H1 (cell line): ENCODE measurements around the gene LRRC28. TPM values are rescaled to one million over a fixed set of nuclear protein-coding genes. Genes with fewer than 3 reads are reported as not detected.

ENCODE experiments used
- CTCF ChIA-PET: fragments of 300-600 bp; sonication (Branson Sonifier 250); formaldehyde crosslinking; loops from one replicate; lab custom pipeline; 2021; ENCODE audit not compliant: partially characterized antibody; lab: Charles Lee
- POLR2A ChIA-PET: fragments of 300-600 bp; sonication (Branson Sonifier 250); formaldehyde crosslinking; loops from one replicate; lab custom pipeline; 2021; ENCODE audit warnings: inconsistent platforms; ENCODE audit not compliant: partially characterized antibody; lab: Charles Lee
- DNase-seq, 2 experiments: peaks; one replicate each; pipeline versions ENCODE4 v3.0.0 to v3.0.0-alpha.2; 2010 to 2022; ENCODE audit warnings: low spot score in 2 of 2, low read depth in 1 of 2, mixed read lengths in 1 of 2
- FAIRE-seq: peaks from 2 replicates; lab custom pipeline; 2011; peaks lifted over from hg19 to GRCh38; lab: Jason Lieb, UNC
- H2AFZ ChIP-seq: 2 replicates; pipeline ENCODE4 v1.8.1; 2012; ENCODE audit warnings: low read length, inconsistent platforms
- H2AK5ac ChIP-seq: 2 replicates; pipeline ENCODE4 v1.6.1; 2013; ENCODE audit warnings: low read depth, low read length
- H2BK120ac ChIP-seq: replicated peaks from 2 replicates; pipeline ENCODE3; 2013; ENCODE audit warnings: low read depth, low read length, inconsistent platforms
- H2BK12ac ChIP-seq: 2 replicates; pipeline ENCODE4 v1.6.1; 2013; ENCODE audit warnings: low read depth, low read length
- H2BK15ac ChIP-seq: 2 replicates; pipeline ENCODE4 v1.6.1; 2013; ENCODE audit warnings: low read length
- H2BK20ac ChIP-seq: 2 replicates; pipeline ENCODE4 v1.6.1; 2013; ENCODE audit warnings: low read length
- H2BK5ac ChIP-seq: 2 replicates; pipeline ENCODE4 v1.6.1; 2013; ENCODE audit warnings: low read depth, low read length
- H3K14ac ChIP-seq: 2 replicates; pipeline ENCODE4 v1.6.1; 2013; ENCODE audit warnings: inconsistent platforms; ENCODE audit not compliant: insufficient read length
- H3K18ac ChIP-seq: 2 replicates; pipeline ENCODE4 v1.6.1; 2013; ENCODE audit warnings: low read length; ENCODE audit errors: extremely low read depth
- H3K23ac ChIP-seq: 2 replicates; pipeline ENCODE4 v1.6.1; 2013; ENCODE audit warnings: inconsistent platforms; ENCODE audit not compliant: insufficient read length
- H3K23me2 ChIP-seq: 2 replicates; pipeline ENCODE4 v1.6.1; 2013; ENCODE audit warnings: low read depth, low read length
- H3K27ac ChIP-seq: 2 replicates; pipeline ENCODE4 v1.6.1; 2011; ENCODE audit warnings: low read depth, low read length, inconsistent platforms
- H3K27me3 ChIP-seq, 4 experiments: replicated peaks in 1 of 4; 1 replicate in 1 of 4; 2 replicates in 3 of 4; pipeline versions ENCODE4 v1.6.1 to v1.8.1; 2011 to 2013; ENCODE audit warnings: low read length in 3 of 4, mild to moderate bottlenecking in 3 of 4, inconsistent platforms in 2 of 4, mixed read lengths in 2 of 4, moderate library complexity in 1 of 4; ENCODE audit not compliant: control insufficient read depth in 3 of 4, insufficient read depth in 3 of 4; ENCODE audit errors: extremely low read depth in 1 of 4
- H3K36me3 ChIP-seq, 4 experiments: 2 replicates each; pipeline versions ENCODE4 v1.6.1 to v1.8.1; 2011 to 2013; ENCODE audit warnings: mild to moderate bottlenecking in 4 of 4, low read length in 3 of 4, moderate library complexity in 2 of 4, control low read depth in 1 of 4, inconsistent platforms in 1 of 4; ENCODE audit not compliant: insufficient read depth in 4 of 4, control insufficient read depth in 2 of 4
- H3K4ac ChIP-seq: replicated peaks from 2 replicates; pipeline ENCODE3; 2013; ENCODE audit warnings: low read length, low read depth, mixed read lengths, inconsistent platforms; ENCODE audit not compliant: insufficient read length
- H3K4me1 ChIP-seq, 4 experiments: replicated peaks in 1 of 4; 1 replicate in 1 of 4; 2 replicates in 3 of 4; pipeline versions ENCODE4 v1.6.1 to v1.8.1; 2011 to 2013; ENCODE audit warnings: low read length in 3 of 4, inconsistent platforms in 2 of 4, mixed read lengths in 1 of 4; ENCODE audit not compliant: insufficient read depth in 4 of 4, control insufficient read depth in 3 of 4
- H3K4me2 ChIP-seq, 2 experiments: 2 replicates each; pipeline versions ENCODE4 v1.6.1 to v1.8.1; 2011 to 2013; ENCODE audit warnings: low read depth in 2 of 2, low read length in 2 of 2, control low read depth in 1 of 2, inconsistent platforms in 1 of 2, mild to moderate bottlenecking in 1 of 2; ENCODE audit not compliant: insufficient read depth in 1 of 2
- H3K4me3 ChIP-seq, 4 experiments: fragments of 200-600, 300-600 bp in 1 of 4; sonication (generic), shearing (Covaris generic), sonication (Bioruptor Twin) in 1 of 4; 2 replicates each; pipeline versions ENCODE4 v1.5.1 to v1.8.1; 2011 to 2016; ENCODE audit warnings: low read length in 4 of 4, low read depth in 3 of 4, control low read depth in 2 of 4, inconsistent platforms in 2 of 4, mild to moderate bottlenecking in 2 of 4, mixed read lengths in 1 of 4, moderate library complexity in 1 of 4; ENCODE audit not compliant: insufficient read depth in 2 of 4; ENCODE audit errors: extremely low read depth in 1 of 4
- H3K56ac ChIP-seq: replicated peaks from 2 replicates; pipeline ENCODE3; 2013; ENCODE audit warnings: low read depth, mild to moderate bottlenecking, mixed read lengths, low read length, inconsistent platforms; ENCODE audit not compliant: insufficient read length
- H3K79me1 ChIP-seq: 2 replicates; pipeline ENCODE4 v1.6.1; 2013; ENCODE audit warnings: low read depth, low read length, control low read depth
- H3K79me2 ChIP-seq, 2 experiments: 2 replicates each; pipeline versions ENCODE4 v1.6.1 to v1.8.1; 2012 to 2013; ENCODE audit warnings: low read length in 2 of 2, mild to moderate bottlenecking in 2 of 2, inconsistent platforms in 1 of 2; ENCODE audit not compliant: insufficient read depth in 2 of 2, control insufficient read depth in 1 of 2
- H3K9ac ChIP-seq, 4 experiments: replicated peaks in 1 of 4; 1 replicate in 1 of 4; 2 replicates in 3 of 4; pipeline versions ENCODE4 v1.6.1 to v1.8.1; 2011 to 2013; ENCODE audit warnings: low read depth in 3 of 4, low read length in 3 of 4, control low read depth in 2 of 4, mild to moderate bottlenecking in 2 of 4, moderate library complexity in 2 of 4, inconsistent platforms in 1 of 4; ENCODE audit errors: extremely low read depth in 1 of 4
- H3K9me3 ChIP-seq, 2 experiments: 2 replicates each; pipeline versions ENCODE4 v1.6.1 to v1.8.1; 2012 to 2013; ENCODE audit warnings: mild to moderate bottlenecking in 2 of 2, moderate library complexity in 2 of 2, control low read depth in 1 of 2, inconsistent platforms in 1 of 2, low read depth in 1 of 2, low read length in 1 of 2, mixed read lengths in 1 of 2; ENCODE audit not compliant: insufficient read depth in 2 of 2
- H4K20me1 ChIP-seq, 2 experiments: replicated peaks in 1 of 2; 2 replicates each; pipeline versions ENCODE3 to v1.8.1; 2011 to 2013; ENCODE audit warnings: inconsistent platforms in 2 of 2, low read length in 2 of 2, mild to moderate bottlenecking in 1 of 2; ENCODE audit not compliant: insufficient read depth in 2 of 2, control insufficient read depth in 1 of 2
- H4K5ac ChIP-seq: 2 replicates; pipeline ENCODE4 v1.6.1; 2013; ENCODE audit warnings: low read length, low read depth, mixed read lengths, inconsistent platforms; ENCODE audit not compliant: insufficient read length
- H4K8ac ChIP-seq: 2 replicates; pipeline ENCODE4 v1.8.0; 2013; ENCODE audit warnings: mild to moderate bottlenecking, moderate library complexity, low read length, inconsistent platforms; ENCODE audit not compliant: insufficient read depth; ENCODE audit errors: extremely low read depth
- H4K91ac ChIP-seq: replicated peaks from 2 replicates; pipeline ENCODE3; 2013; ENCODE audit warnings: low read length, mixed read lengths, inconsistent platforms; ENCODE audit not compliant: insufficient read length
- WGBS, 2 experiments: shearing (Covaris generic) in 1 of 2; methylation state at CpG; one replicate each; pipeline versions ENCODE4 v1.1.6 to v1.1.7; 2013 to 2015; ENCODE audit warnings: low lambda C conversion rate in 2 of 2, mixed read lengths in 2 of 2, inconsistent platforms in 1 of 2, low coverage in 1 of 2, missing lambda C conversion rate in 1 of 2; ENCODE audit not compliant: insufficient replicate concordance in 2 of 2, insufficient coverage in 1 of 2, insufficient read length in 1 of 2; ENCODE audit errors: extremely low coverage in 1 of 2, missing lambda C conversion rate in 1 of 2; 5-methylcytosine and 5-hydroxymethylcytosine counted together
- polyA plus RNA-seq, 7 experiments: library from polyadenylated mRNA; depleted of rRNA in 3 of 7; stranded (reverse) in 5 of 7; unstranded in 2 of 7; fragments of >200 nt in 5 of 7; fragments of 200-250 nt in 2 of 7; gene quantifications; 1 replicate in 5 of 7; 2 replicates in 1 of 7; 4 replicates in 1 of 7; pipeline versions ENCODE4 v1.2.1 to v1.2.3, GENCODE V29; 2011 to 2013; ENCODE audit warnings: missing spikeins in 2 of 7, mixed read lengths in 2 of 7
- total RNA-seq: library from RNA; stranded (reverse); fragmentation: NEBNext Ultra II Directional; extraction: Animal tissue kit (Norgen Biotek cat#: 25700); gene quantifications from 2 replicates; pipeline ENCODE4 v1.2.1, GENCODE V29; 2021

Gene LRRC28
- total and polyA plus RNA-seq, 2 of the 8 experiments (the other 6 are each of a cell fraction or from before 2014, with no cell fraction given): 20.2 to 23.3 TPM

DNA sequence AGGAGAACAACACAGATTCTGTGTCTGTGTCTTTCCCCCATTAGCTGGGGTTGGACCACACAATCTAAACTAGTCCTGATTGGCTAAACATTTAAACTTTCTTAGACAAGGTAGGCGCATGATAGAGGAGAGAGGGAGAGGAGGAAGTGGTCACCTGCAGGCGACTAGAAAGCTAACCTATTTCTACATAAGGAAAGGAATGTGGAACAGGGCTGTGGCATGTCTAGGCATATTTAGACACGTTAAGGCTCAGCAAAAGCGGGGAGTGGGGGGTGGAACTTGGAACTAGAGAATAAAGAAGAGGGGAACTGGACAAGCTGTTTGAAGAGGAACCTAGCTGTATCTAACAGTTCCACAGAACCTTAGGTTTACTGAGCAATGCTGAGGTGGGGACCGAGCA, 12.8 kb downstream of the LRRC28 start:
- Histone ChIP-seq H3K9me3 (no peaks in the 10 kb centered on the region), H3K4ac (no peak overlapping the region), H2BK15ac (no peak overlapping the region), H4K91ac (no peak overlapping the region), H3K4me1 (no peaks in the 10 kb centered on the region), H3K4me3 (no peak overlapping the region), H3K23me2 (no peaks in the 10 kb centered on the region), H3K14ac (no peak overlapping the region), H3K27me3 (no peaks in the 10 kb centered on the region), H3K36me3 (no peaks in the 10 kb centered on the region), H3K18ac (no peak overlapping the region), H3K79me2 (no peaks in the 10 kb centered on the region), H4K8ac (no peak overlapping the region), H2BK5ac (no peak overlapping the region), H3K79me1 (0 out of 2 replicates have a peak, but pooled peaks cover 2% of the 10 kb centered on the region), H2BK12ac (no peak overlapping the region), H3K23ac (no peak overlapping the region), H2BK20ac (no peak overlapping the region), H3K27ac (no peak overlapping the region), H2AFZ (no peak overlapping the region), H2AK5ac (no peak overlapping the region), H4K20me1 (no peaks in the 10 kb centered on the region), H3K9ac (no peak overlapping the region), H2BK120ac (no peak overlapping the region), H3K56ac (no peak overlapping the region), H3K4me2 (no peak overlapping the region), H4K5ac (no peak overlapping the region)
- ChIA-PET CTCF (interaction anchor here (0.7 to 1.9 kb wide), 3 partner anchors 9 to 10 kb away, joined by 3 to 11 read pairs (median 6); no protein-coding TSS in a partner anchor), POLR2A (no interaction called here)
- DNase-seq: no peak
- WGBS, 2 experiments: 84% methylated on average over 5 of the region's 5 CpGs; no CpG with 5 or more reads in 1 of the 2 experiments
- no peak for FAIRE-seq
